MM.1S (cell line): Measurements from ENCODE around the gene VPS54.

Experiments
- DNase-seq: peaks from one replicate; pipeline ENCODE4 v3.0.0-alpha.2; 2015
- H2AFZ ChIP-seq: fragments of 300-600 bp; sonication (generic); 2 replicates; pipeline ENCODE4 v1.6.0; 2016; ENCODE audit warnings: antibody characterized with exemption, low read length
- H3F3A ChIP-seq: fragments of 300-600 bp; sonication (generic); 2 replicates; pipeline ENCODE4 v1.6.1; 2016; ENCODE audit warnings: mild to moderate bottlenecking, antibody characterized with exemption, low read length, moderate library complexity, mixed read lengths; ENCODE audit not compliant: insufficient read depth
- H3K27ac ChIP-seq: fragments of 300-600 bp; sonication (generic); 2 replicates; pipeline ENCODE4 v1.5.1; 2016; ENCODE audit warnings: mild to moderate bottlenecking, low read length
- H3K27me3 ChIP-seq: fragments of 300-600 bp; sonication (generic); replicated peaks from 2 replicates; pipeline ENCODE4 v1.6.0; 2016; ENCODE audit warnings: low read length; ENCODE audit not compliant: insufficient read depth
- H3K36me3 ChIP-seq: fragments of 300-600 bp; sonication (generic); replicated peaks from 2 replicates; pipeline ENCODE4 v1.6.1; 2016; ENCODE audit warnings: mild to moderate bottlenecking, low read length, mixed read lengths; ENCODE audit not compliant: insufficient read depth
- H3K4me1 ChIP-seq: fragments of 300-600 bp; sonication (generic); 2 replicates; pipeline ENCODE4 v1.6.1; 2016; ENCODE audit warnings: low read length, mixed read lengths
- H3K4me2 ChIP-seq: fragments of 300-600 bp; sonication (generic); 2 replicates; pipeline ENCODE4 v1.6.0; 2016; ENCODE audit warnings: low read depth, low read length
- H3K4me3 ChIP-seq: fragments of 300-600 bp; sonication (generic); 2 replicates; pipeline ENCODE4 v1.5.1; 2016; ENCODE audit warnings: low read length, mixed read lengths
- H3K79me2 ChIP-seq: fragments of 300-600 bp; sonication (generic); 2 replicates; pipeline ENCODE4 v1.6.1; 2016; ENCODE audit warnings: mixed run types, low read length, mixed read lengths
- H3K9ac ChIP-seq: fragments of 300-600 bp; sonication (generic); 2 replicates; pipeline ENCODE4 v1.6.1; 2016; ENCODE audit warnings: low read length, mixed read lengths
- H3K9me2 ChIP-seq: fragments of 300-600 bp; sonication (generic); replicated peaks from 2 replicates; pipeline ENCODE4 v1.6.1; 2016; ENCODE audit warnings: mild to moderate bottlenecking, low read length, mixed read lengths; ENCODE audit not compliant: insufficient read depth
- H3K9me3 ChIP-seq: fragments of 300-600 bp; sonication (generic); replicated peaks from 2 replicates; pipeline ENCODE4 v1.6.1; 2016; ENCODE audit warnings: mild to moderate bottlenecking, low read length, mixed read lengths; ENCODE audit not compliant: insufficient read depth
- H4K20me1 ChIP-seq: fragments of 300-600 bp; sonication (generic); 2 replicates; pipeline ENCODE4 v1.6.1; 2016; ENCODE audit warnings: mild to moderate bottlenecking, low read length, moderate library complexity, mixed read lengths; ENCODE audit not compliant: insufficient read depth
- CTCF ChIP-seq: fragments of 300-600 bp; sonication (generic); IDR thresholded peaks from 2 replicates; pipeline ENCODE4 v1.5.1; 2016; ENCODE audit warnings: antibody characterized with exemption, low read length, mixed read lengths
- EZH2 ChIP-seq: fragments of 300-600 bp; sonication (generic); optimal IDR thresholded peaks from 2 replicates; pipeline ENCODE3; 2017; ENCODE audit warnings: low read depth, mild to moderate bottlenecking, antibody characterized with exemption, low read length, mixed read lengths
- EZH2phosphoT487 ChIP-seq: fragments of 300-600 bp; sonication (generic); IDR thresholded peaks from 2 replicates; pipeline ENCODE4 v1.6.1; 2018; ENCODE audit warnings: antibody characterized with exemption, low read length

The VPS54 gene

GRCh38 chr2:63858291-63858690 is 160.9 kb downstream of the VPS54 start:
- Histone ChIP-seq H2AFZ (no peak overlapping the region), H3K4me3 (no peak overlapping the region), H3K79me2 (peaks cover 30% of the 10 kb centered on the region), H3K4me1 (no peaks in the 10 kb centered on the region), H3K9ac (no peak overlapping the region), H3K27ac (no peak overlapping the region), H3F3A (no peaks in the 10 kb centered on the region), H3K9me3 (no peaks in the 10 kb centered on the region), H4K20me1 (no peaks in the 10 kb centered on the region), H3K27me3 (no peaks in the 10 kb centered on the region), H3K4me2 (no peak overlapping the region), H3K9me2 (no peaks in the 10 kb centered on the region), H3K36me3 (peaks cover 4% of the 10 kb centered on the region; the same call in 1 of the 2 replicates)
- no peak for TF ChIP-seq CTCF
- no peak for TF ChIP-seq EZH2phosphoT487
- TF ChIP-seq EZH2 = no peak
- no peak for DNase-seq

GRCh38 chr2:63856303-63856603 is 163.0 kb downstream of the VPS54 start:
- H3K4me3 ChIP-seq = no peak overlapping the region
- TF ChIP-seq CTCF = no peak
- no peak overlapping the region for H3K9ac ChIP-seq
- no peak overlapping the region for H2AFZ ChIP-seq
- no peaks in the 10 kb centered on the region for H3K4me1 ChIP-seq
- H3K27ac ChIP-seq = no peak overlapping the region
- H3K36me3 ChIP-seq = no peaks in the 10 kb centered on the region; the same call in 1 of the 2 replicates
- no peaks in the 10 kb centered on the region for H3K27me3 ChIP-seq
- no peaks in the 10 kb centered on the region for H3K9me2 ChIP-seq
- no peak for DNase-seq
- H3K4me2 ChIP-seq = no peak overlapping the region
- no peaks in the 10 kb centered on the region; the same call in 1 of the 2 replicates for H4K20me1 ChIP-seq
- no peaks in the 10 kb centered on the region for H3K9me3 ChIP-seq
- no peaks in the 10 kb centered on the region for H3F3A ChIP-seq
- H3K79me2 ChIP-seq = peaks cover 50% of the 10 kb centered on the region

- H4K20me1 ChIP-seq = no peaks in the 10 kb centered on the region; the same call in 1 of the 2 replicates
- no peaks in the 10 kb centered on the region for H3K9me3 ChIP-seq
- DNase-seq = no peak
- H3K36me3 ChIP-seq = no peaks in the 10 kb centered on the region; the same call in 1 of the 2 replicates
- no peaks in the 10 kb centered on the region for H3K27me3 ChIP-seq
- no peak overlapping the region for H3K9ac ChIP-seq
- no peaks in the 10 kb centered on the region for H3K9me2 ChIP-seq
- peaks cover 56% of the 10 kb centered on the region for H3K79me2 ChIP-seq
- TF ChIP-seq EZH2 (no peak), CTCF (no peak), EZH2phosphoT487 (no peak)
- no peak overlapping the region for H3K4me2 ChIP-seq
- no peak overlapping the region for H3K27ac ChIP-seq
- H2AFZ ChIP-seq = no peak overlapping the region
- no peaks in the 10 kb centered on the region for H3K4me1 ChIP-seq
- H3K4me3 ChIP-seq = no peak overlapping the region
- H3F3A ChIP-seq = no peaks in the 10 kb centered on the region
Measured at GRCh38 chr2:63855418-63856302, 163.6 kb downstream of the VPS54 start.
